Measurements from ENCODE around the gene SRPK2. TPM values are rescaled to one million over a fixed set of nuclear protein-coding genes. Genes with fewer than 3 reads are reported as not detected.

The SRPK2 gene
- polyA plus RNA-seq, 3 donors: 47.1 to 49.8 (median 48.7) TPM

- DNase-seq (ENCODE audit: extremely low read depth in 1 of 11, low read depth in 9 of 11, low spot score in 4 of 11): no peak
These were observed 255.9 kb downstream of the SRPK2 start for GRCh38 chr7:105132835-105133234.

- no peak for DNase-seq (ENCODE audit: extremely low read depth in 1 of 11, low read depth in 9 of 11, low spot score in 4 of 11)
These were observed 256.4 kb downstream of the SRPK2 start for GRCh38 chr7:105132335-105132734.

GRCh38 chr7:105131890-105132289 lies 256.8 kb downstream of the SRPK2 start:
- peak in 1 of 11 donors; percentile 7 for DNase-seq (ENCODE audit: extremely low read depth in 1 of 11, low read depth in 9 of 11, low spot score in 4 of 11)

- peak in 1 of 11 donors; percentile 20 for DNase-seq (ENCODE audit: extremely low read depth in 1 of 11, low read depth in 9 of 11, low spot score in 4 of 11)
These were observed 257.6 kb downstream of the SRPK2 start for GRCh38 chr7:105131033-105131656.

- no peak for DNase-seq (ENCODE audit: extremely low read depth in 1 of 11, low read depth in 9 of 11, low spot score in 4 of 11)
These were observed 258.1 kb downstream of the SRPK2 start for GRCh38 chr7:105130580-105130979.

- DNase-seq (ENCODE audit: extremely low read depth in 1 of 11, low read depth in 9 of 11, low spot score in 4 of 11): no peak
These were observed 258.7 kb downstream of the SRPK2 start for GRCh38 chr7:105130048-105130447.

- no peak for DNase-seq (ENCODE audit: extremely low read depth in 1 of 11, low read depth in 9 of 11, low spot score in 4 of 11)
These were observed 261.5 kb downstream of the SRPK2 start for GRCh38 chr7:105127179-105127578.

- DNase-seq (ENCODE audit: extremely low read depth in 1 of 11, low read depth in 9 of 11, low spot score in 4 of 11): no peak
These were observed 262.2 kb downstream of the SRPK2 start for GRCh38 chr7:105126436-105126975.

GRCh38 chr7:105125745-105126144 lies 263.0 kb downstream of the SRPK2 start:
- DNase-seq (ENCODE audit: extremely low read depth in 1 of 11, low read depth in 9 of 11, low spot score in 4 of 11): no peak

- DNase-seq (ENCODE audit: extremely low read depth in 1 of 11, low read depth in 9 of 11, low spot score in 4 of 11): no peak
These were observed 266.1 kb downstream of the SRPK2 start for GRCh38 chr7:105122619-105123018.

- no peak for DNase-seq (ENCODE audit: extremely low read depth in 1 of 11, low read depth in 9 of 11, low spot score in 4 of 11)
These were observed 269.8 kb downstream of the SRPK2 start for GRCh38 chr7:105118612-105119600.

GRCh38 chr7:105112440-105113418 lies 276.0 kb downstream of the SRPK2 start:
- DNase-seq (ENCODE audit: extremely low read depth in 1 of 11, low read depth in 9 of 11, low spot score in 4 of 11): no peak

- DNase-seq (ENCODE audit: extremely low read depth in 1 of 11, low read depth in 9 of 11, low spot score in 4 of 11): no peak
These were observed 281.3 kb downstream of the SRPK2 start for GRCh38 chr7:105107458-105107857.

GRCh38 chr7:105106473-105106872 lies 282.2 kb downstream of the SRPK2 start:
- no peak for DNase-seq (ENCODE audit: extremely low read depth in 1 of 11, low read depth in 9 of 11, low spot score in 4 of 11)

- no peak for DNase-seq (ENCODE audit: extremely low read depth in 1 of 11, low read depth in 9 of 11, low spot score in 4 of 11)
These were observed 283.1 kb downstream of the SRPK2 start for GRCh38 chr7:105105579-105105978.

GRCh38 chr7:105102557-105103352 lies 286.0 kb downstream of the SRPK2 start:
- no peak for DNase-seq (ENCODE audit: extremely low read depth in 1 of 11, low read depth in 9 of 11, low spot score in 4 of 11)

- DNase-seq (ENCODE audit: extremely low read depth in 1 of 11, low read depth in 9 of 11, low spot score in 4 of 11): no peak
These were observed 286.9 kb downstream of the SRPK2 start for GRCh38 chr7:105101864-105102263.

GRCh38 chr7:105098863-105099515 lies 289.7 kb downstream of the SRPK2 start:
- DNase-seq (ENCODE audit: extremely low read depth in 1 of 11, low read depth in 9 of 11, low spot score in 4 of 11): no peak

All from renal cortex interstitium (tissue), 11 donors.